Breast epithelium (tissue), 3 donors: ENCODE data around the gene SHB.

Experiments used
- POLR2AphosphoS5 ChIP-seq, 3 donors: sonication (generic); formaldehyde crosslinking; IDR thresholded peaks; one replicate each; pipeline ENCODE4 v1.6.1; 2017; ENCODE audit warnings: antibody characterized with exemption in 3 of 3
- TF ChIP-seq, protein P1 (sequence below), 3 donors: fragments of 450-650 bp; IDR thresholded peaks; one replicate each; pipeline ENCODE4 v1.5.1; 2016 to 2017; ENCODE audit warnings: antibody characterized with exemption in 3 of 3, mild to moderate bottlenecking in 3 of 3, moderate library complexity in 3 of 3

DNA sequence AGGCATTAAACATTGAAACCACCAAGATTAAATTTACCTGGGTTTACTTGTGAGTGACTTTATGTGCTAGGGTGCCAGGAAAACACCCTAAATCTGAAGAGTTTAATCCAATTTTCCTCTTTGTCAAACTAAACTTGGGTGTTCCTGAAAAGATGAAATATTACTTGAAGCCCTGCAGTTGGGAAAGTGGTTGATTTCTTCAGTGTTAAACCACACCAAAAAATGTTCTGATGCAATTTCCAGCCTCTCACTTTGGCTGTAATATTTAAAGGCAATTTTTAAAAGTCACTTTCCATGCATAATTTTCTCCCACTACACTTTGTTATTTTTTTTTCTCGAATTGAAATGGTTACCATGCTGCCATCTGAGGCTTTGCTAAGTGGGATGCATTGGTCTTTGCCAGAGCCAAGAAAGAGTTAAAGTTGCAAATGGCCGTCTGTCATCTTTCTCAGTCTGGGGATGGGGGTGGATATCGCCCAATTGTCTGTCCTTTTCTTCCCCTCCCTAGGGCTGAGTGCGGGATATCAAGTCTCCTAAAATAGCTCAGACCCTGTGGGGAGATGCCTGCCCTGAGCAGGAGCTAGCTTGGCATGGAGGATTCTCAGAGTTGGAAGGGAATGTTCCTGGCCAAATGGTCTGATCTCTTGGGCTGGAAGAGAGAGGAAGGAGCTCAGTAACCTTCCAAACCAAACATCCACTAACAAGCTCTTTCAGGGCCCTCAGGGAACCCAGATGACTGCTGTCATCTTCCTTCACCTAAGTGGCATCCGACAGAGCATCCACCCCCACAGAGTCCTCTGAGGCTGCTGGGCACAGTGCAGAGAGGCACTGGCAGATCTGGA is 13.6 kb upstream of the SHB start:
- TF ChIP-seq, protein P1, sequence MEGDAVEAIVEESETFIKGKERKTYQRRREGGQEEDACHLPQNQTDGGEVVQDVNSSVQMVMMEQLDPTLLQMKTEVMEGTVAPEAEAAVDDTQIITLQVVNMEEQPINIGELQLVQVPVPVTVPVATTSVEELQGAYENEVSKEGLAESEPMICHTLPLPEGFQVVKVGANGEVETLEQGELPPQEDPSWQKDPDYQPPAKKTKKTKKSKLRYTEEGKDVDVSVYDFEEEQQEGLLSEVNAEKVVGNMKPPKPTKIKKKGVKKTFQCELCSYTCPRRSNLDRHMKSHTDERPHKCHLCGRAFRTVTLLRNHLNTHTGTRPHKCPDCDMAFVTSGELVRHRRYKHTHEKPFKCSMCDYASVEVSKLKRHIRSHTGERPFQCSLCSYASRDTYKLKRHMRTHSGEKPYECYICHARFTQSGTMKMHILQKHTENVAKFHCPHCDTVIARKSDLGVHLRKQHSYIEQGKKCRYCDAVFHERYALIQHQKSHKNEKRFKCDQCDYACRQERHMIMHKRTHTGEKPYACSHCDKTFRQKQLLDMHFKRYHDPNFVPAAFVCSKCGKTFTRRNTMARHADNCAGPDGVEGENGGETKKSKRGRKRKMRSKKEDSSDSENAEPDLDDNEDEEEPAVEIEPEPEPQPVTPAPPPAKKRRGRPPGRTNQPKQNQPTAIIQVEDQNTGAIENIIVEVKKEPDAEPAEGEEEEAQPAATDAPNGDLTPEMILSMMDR (IDR thresholded peaks at IDR 0.05), result no peak
- no peak for TF ChIP-seq POLR2AphosphoS5 (IDR thresholded peaks at IDR 0.05)
